Measurements from ENCODE around the gene RNF20. TPM values are rescaled to one million over a fixed set of nuclear protein-coding genes. Genes with fewer than 3 reads are reported as not detected.

Gene RNF20
- total and polyA plus RNA-seq, 2 of the 4 experiments (the other 2 are of a cell fraction), result 13.7 to 21.3 TPM

- POLR2A ChIA-PET (ENCODE audit: unreplicated experiment), result no interaction called here
- H2BK20ac ChIP-seq (ENCODE audit: low read depth, low read length), result no peak overlapping the region
These were observed 3.5 kb upstream of the RNF20 start for GRCh38 chr9:101530076-101530711.

More at GRCh38 chr9:101530076-101530711, 3.5 kb upstream of the RNF20 start:
- Histone ChIP-seq H3K79me1 (ENCODE audit: low read depth in 1 of 2, low read length in 2 of 2) (peaks cover 5 to 6% of the 10 kb centered on the region in 2 experiments; a peak in 3 of 4 replicates), H3K9me3 (ENCODE audit: control insufficient read depth, insufficient read depth, low read length) (no peaks in the 10 kb centered on the region), H3K14ac (replicated peaks; ENCODE audit: low read depth, low read length) (no peak overlapping the region), H3K4me1 (ENCODE audit: control insufficient read depth, insufficient read depth, low read length) (no peaks in the 10 kb centered on the region; the same call in 1 of the 2 replicates), H3K36me3 (ENCODE audit: control insufficient read depth, insufficient read depth, low read length) (no peaks in the 10 kb centered on the region), H2AK5ac (ENCODE audit: low read depth, low read length) (no peak overlapping the region), H2BK120ac (ENCODE audit: low read depth, low read length) (no peak overlapping the region), H4K20me1 (ENCODE audit: insufficient read depth, low read length) (no peaks in the 10 kb centered on the region), H2AK9ac (replicated peaks; ENCODE audit: low read depth, low read length, poor library complexity) (no peak overlapping the region), H3K18ac (ENCODE audit: low read depth, low read length) (no peak overlapping the region), H3K9ac (ENCODE audit: low read depth, low read length) (no peak overlapping the region), H2BK15ac (ENCODE audit: low read depth, low read length) (no peak overlapping the region), H3K4me2 (ENCODE audit: low read depth, low read length) (no peak overlapping the region), H2AFZ (replicated peaks; ENCODE audit: low read length, poor library complexity) (peak overlapping the region; percentile 57), H4K8ac (ENCODE audit: low read depth in 2 of 2, low read length in 2 of 2) (no peak overlapping the region), H3K23ac (ENCODE audit: low read depth, low read length) (no peak overlapping the region), H3K27ac (ENCODE audit: insufficient read depth, low read length) (no peak overlapping the region), H3K56ac (ENCODE audit: extremely low read depth, insufficient read depth, low read length) (no peak overlapping the region), H4K5ac (ENCODE audit: low read depth, low read length) (no peak overlapping the region), H4K91ac (ENCODE audit: insufficient read depth, low read depth, low read length) (no peak overlapping the region), H3K9me1 (ENCODE audit: insufficient read depth, low read length) (no peaks in the 10 kb centered on the region), H3K27me3 (ENCODE audit: control insufficient read depth, insufficient read depth, low read length) (no peaks in the 10 kb centered on the region), H2BK5ac (ENCODE audit: low read depth, low read length, poor library complexity, severe bottlenecking) (no peak overlapping the region), H3K4ac (ENCODE audit: low read depth, low read length) (no peak overlapping the region), H3K4me3 (ENCODE audit: insufficient read depth, low read depth, low read length) (no peak overlapping the region)
- ATAC-seq (ENCODE audit: low read depth) (peak; percentile 48), DNase-seq (peak; percentile 82)
- BruUV-seq (replicated peaks), result no TSS peak
- in situ Hi-C loops (cut with MboI; ENCODE audit: low sequenced_read_pairs) (loop anchor here (5.0 kb wide), 1 partner anchor 73 kb away; no protein-coding TSS in a partner anchor), intact Hi-C loops (cut with micrococcal nuclease) (loop anchor here (1.0 to 5.0 kb wide), 4 partner anchors 43 to 133 kb away; partner anchors contain the start of genes MRPL50 and ZNF189), dilution Hi-C loops (cut with HindIII; ENCODE audit: low sequenced_read_pairs, unreplicated experiment) (no loop called here)
- CTCF ChIA-PET, result interaction anchor here (0.6 to 2.8 kb wide), 12 partner anchors 10 to 97 kb away, joined by 3 to 18 read pairs (median 5); no protein-coding TSS in a partner anchor
- TF ChIP-seq CTCF (conservative IDR thresholded peaks at IDR 0.05; ENCODE audit: low read depth, low read length) (peak; percentile 90), RCOR1 (IDR thresholded peaks at IDR 0.05; ENCODE audit: insufficient replicate concordance, low read length) (no peak), SMC3 (IDR thresholded peaks at IDR 0.05; ENCODE audit: low read depth, low read length) (peak; percentile 97), RAD21 (IDR thresholded peaks at IDR 0.05; ENCODE audit: low read length) (peak; percentile 87)
- no CpG with 5 or more reads among the region's 6 CpGs for WGBS, 2 experiments (ENCODE audit: extremely low coverage in 2 of 2, insufficient read length in 1 of 2)

All from IMR-90 (cell line).